GM23338 (cell line): Measurements from ENCODE around the gene SLC2A4RG. TPM values are rescaled to one million over a fixed set of nuclear protein-coding genes. Genes with fewer than 3 reads are reported as not detected.
A peak's percentile ranks its signal among the peaks of the same experiment; 100 is the strongest.

Source experiments
- ATAC-seq: fragments of 200-7000 bp; cut with Tn5 transposase; 3 replicates; pipeline ENCODE4 v1.9.1; 2020
- DNase-seq: peaks from one replicate; pipeline ENCODE4 v3.0.0-alpha.2; 2015; ENCODE audit warnings: low spot score
- H2AFZ ChIP-seq: fragments of 200-600 bp; sonication (generic); 2 replicates; pipeline ENCODE4 v1.8.0; 2016; ENCODE audit warnings: antibody characterized with exemption, mild to moderate bottlenecking, moderate library complexity
- H3F3A ChIP-seq: fragments of 200-600 bp; sonication (generic); replicated peaks from 2 replicates; pipeline ENCODE4 v1.8.0; 2017; ENCODE audit warnings: antibody characterized with exemption, mixed run types, low read depth
- H3K27ac ChIP-seq: fragments of 200-600 bp; sonication (generic); 2 replicates; pipeline ENCODE4 v1.6.1; 2016; ENCODE audit warnings: low read depth
- H3K27me3 ChIP-seq: fragments of 200-600 bp; sonication (generic); 2 replicates; pipeline ENCODE4 v1.8.0; 2016; ENCODE audit warnings: mild to moderate bottlenecking, mixed run types, moderate library complexity; ENCODE audit not compliant: insufficient read depth
- H3K36me3 ChIP-seq: fragments of 200-600 bp; sonication (generic); 2 replicates; pipeline ENCODE4 v1.8.0; 2016; ENCODE audit warnings: mild to moderate bottlenecking; ENCODE audit not compliant: insufficient read depth
- H3K4me1 ChIP-seq: fragments of 200-600 bp; sonication (generic); 2 replicates; pipeline ENCODE4 v1.8.0; 2016; ENCODE audit warnings: mild to moderate bottlenecking, moderate library complexity; ENCODE audit not compliant: insufficient read depth
- H3K4me2 ChIP-seq: fragments of 200-600 bp; sonication (generic); 2 replicates; pipeline ENCODE4 v1.7.1; 2017; ENCODE audit warnings: mixed run types
- H3K4me3 ChIP-seq: fragments of 200-600 bp; sonication (generic); 2 replicates; pipeline ENCODE4 v1.6.1; 2016; ENCODE audit warnings: mixed run types
- H3K79me2 ChIP-seq: fragments of 200-600 bp; sonication (generic); replicated peaks from 2 replicates; pipeline ENCODE4 v1.8.0; 2017; ENCODE audit warnings: mild to moderate bottlenecking; ENCODE audit not compliant: insufficient read depth
- H3K9me2 ChIP-seq: fragments of 200-600 bp; sonication (generic); 2 replicates; pipeline ENCODE4 v1.8.0; 2017; ENCODE audit not compliant: insufficient read depth
- H4K20me1 ChIP-seq: fragments of 200-600 bp; sonication (generic); replicated peaks from 2 replicates; pipeline ENCODE4 v1.8.0; 2017; ENCODE audit warnings: mild to moderate bottlenecking; ENCODE audit not compliant: insufficient read depth
- H3K27ac Mint-ChIP-seq: 2 replicates; pipeline ENCODE4 v1.8.0; 2020; ENCODE audit warnings: inconsistent platforms, mild to moderate bottlenecking, moderate library complexity, mixed read lengths
- H3K27me3 Mint-ChIP-seq: 3 replicates; pipeline ENCODE4 v1.8.0; 2022; ENCODE audit warnings: low read depth, mild to moderate bottlenecking, moderate library complexity, mixed read lengths, inconsistent platforms; ENCODE audit not compliant: insufficient read depth, poor library complexity
- H3K36me3 Mint-ChIP-seq: 3 replicates; pipeline ENCODE4 v1.8.0; 2021; ENCODE audit warnings: low read depth, mild to moderate bottlenecking, inconsistent platforms, moderate library complexity, mixed read lengths
- H3K4me1 Mint-ChIP-seq: 3 replicates; pipeline ENCODE4 v1.8.0; 2020; ENCODE audit warnings: mild to moderate bottlenecking, inconsistent platforms, mixed read lengths
- H3K4me3 Mint-ChIP-seq: 3 replicates; pipeline ENCODE4 v1.8.0; 2021; ENCODE audit warnings: moderate library complexity, mild to moderate bottlenecking, inconsistent platforms, mixed read lengths
- H3K9me3 Mint-ChIP-seq: 3 replicates; pipeline ENCODE4 v1.8.0; 2020; ENCODE audit warnings: moderate library complexity, mild to moderate bottlenecking, inconsistent platforms, mixed read lengths
- EZH2phosphoT487 ChIP-seq: fragments of 200-600 bp; sonication (generic); IDR thresholded peaks from one replicate; pipeline ENCODE4 v1.8.1; 2018; ENCODE audit warnings: antibody characterized with exemption; ENCODE audit not compliant: unreplicated experiment
- JUNB ChIP-seq: IDR thresholded peaks from one replicate; pipeline ENCODE4 v1.6.1; 2016; ENCODE audit warnings: antibody characterized with exemption; ENCODE audit not compliant: unreplicated experiment
- POLR2AphosphoS5 ChIP-seq: IDR thresholded peaks from 2 replicates; pipeline ENCODE4 v1.6.1; 2016; ENCODE audit warnings: antibody characterized with exemption, low read depth
- STAT1 ChIP-seq: IDR thresholded peaks from one replicate; pipeline ENCODE4 v1.6.1; 2016; ENCODE audit warnings: antibody characterized with exemption; ENCODE audit not compliant: unreplicated experiment
- ZNF462 ChIP-seq: fragments of 250-450 bp; sonication (Bioruptor Pico); IDR thresholded peaks from 2 replicates; pipeline ENCODE4 v1.5.0; 2020; ENCODE audit warnings: mild to moderate bottlenecking, moderate library complexity
- polyA plus RNA-seq: library from polyadenylated mRNA; unstranded; fragments of >200 nt; fragmentation: Nextera tagmentation; extraction: Ambion mirVana; gene quantifications from 2 replicates; pipeline ENCODE4 v1.2.1, GENCODE V29; 2016
- total RNA-seq: library from RNA; depleted of rRNA; stranded (reverse); fragments of >200 nt; shearing (Covaris generic); gene quantifications from 2 replicates; pipeline ENCODE4 v1.2.3, GENCODE V29; 2014
- TF ChIP-seq, protein P1 (sequence below): IDR thresholded peaks from 2 replicates; pipeline ENCODE4 v1.6.1; 2016; ENCODE audit warnings: antibody characterized with exemption
- TF ChIP-seq, protein P2 (sequence below): IDR thresholded peaks from one replicate; pipeline ENCODE4 v1.6.1; 2018; ENCODE audit warnings: antibody characterized with exemption; ENCODE audit not compliant: unreplicated experiment

The SLC2A4RG gene
- total and polyA plus RNA-seq, 2 experiments from 2014 or later = 22.8 to 42.0 TPM

- TF ChIP-seq ZNF462 = no peak
Measured at GRCh38 chr20:63697357-63697867, 42.2 kb upstream of the SLC2A4RG start (continued).

- Histone ChIP-seq H3K27ac (no peak overlapping the region), H3F3A (peaks cover 4% of the 10 kb centered on the region; the same call in 1 of the 2 replicates), H3K4me1 (no peaks in the 10 kb centered on the region), H3K79me2 (no peaks in the 10 kb centered on the region), H2AFZ (no peak overlapping the region), H3K4me3 (no peak overlapping the region), H3K27me3 (no peaks in the 10 kb centered on the region), H3K4me2 (no peak overlapping the region), H4K20me1 (no peaks in the 10 kb centered on the region), H3K36me3 (no peaks in the 10 kb centered on the region), H3K9me2 (no peaks in the 10 kb centered on the region)
- Mint-ChIP-seq H3K27me3 (peaks cover 23% of the 10 kb centered on the region), H3K9me3 (peaks cover 7% of the 10 kb centered on the region; the same call in 2 of the 3 replicates), H3K4me3 (peak overlapping the region; percentile 29; the same call in 1 of the 3 replicates), H3K4me1 (peaks cover 3% of the 10 kb centered on the region; the same call in 2 of the 3 replicates), H3K27ac (no peak overlapping the region), H3K36me3 (peaks cover 16% of the 10 kb centered on the region)
- DNase-seq (peak; percentile 46), ATAC-seq (no peak)
- TF ChIP-seq, protein P1, sequence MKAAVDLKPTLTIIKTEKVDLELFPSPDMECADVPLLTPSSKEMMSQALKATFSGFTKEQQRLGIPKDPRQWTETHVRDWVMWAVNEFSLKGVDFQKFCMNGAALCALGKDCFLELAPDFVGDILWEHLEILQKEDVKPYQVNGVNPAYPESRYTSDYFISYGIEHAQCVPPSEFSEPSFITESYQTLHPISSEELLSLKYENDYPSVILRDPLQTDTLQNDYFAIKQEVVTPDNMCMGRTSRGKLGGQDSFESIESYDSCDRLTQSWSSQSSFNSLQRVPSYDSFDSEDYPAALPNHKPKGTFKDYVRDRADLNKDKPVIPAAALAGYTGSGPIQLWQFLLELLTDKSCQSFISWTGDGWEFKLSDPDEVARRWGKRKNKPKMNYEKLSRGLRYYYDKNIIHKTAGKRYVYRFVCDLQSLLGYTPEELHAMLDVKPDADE = no peak
- TF ChIP-seq, protein P2, sequence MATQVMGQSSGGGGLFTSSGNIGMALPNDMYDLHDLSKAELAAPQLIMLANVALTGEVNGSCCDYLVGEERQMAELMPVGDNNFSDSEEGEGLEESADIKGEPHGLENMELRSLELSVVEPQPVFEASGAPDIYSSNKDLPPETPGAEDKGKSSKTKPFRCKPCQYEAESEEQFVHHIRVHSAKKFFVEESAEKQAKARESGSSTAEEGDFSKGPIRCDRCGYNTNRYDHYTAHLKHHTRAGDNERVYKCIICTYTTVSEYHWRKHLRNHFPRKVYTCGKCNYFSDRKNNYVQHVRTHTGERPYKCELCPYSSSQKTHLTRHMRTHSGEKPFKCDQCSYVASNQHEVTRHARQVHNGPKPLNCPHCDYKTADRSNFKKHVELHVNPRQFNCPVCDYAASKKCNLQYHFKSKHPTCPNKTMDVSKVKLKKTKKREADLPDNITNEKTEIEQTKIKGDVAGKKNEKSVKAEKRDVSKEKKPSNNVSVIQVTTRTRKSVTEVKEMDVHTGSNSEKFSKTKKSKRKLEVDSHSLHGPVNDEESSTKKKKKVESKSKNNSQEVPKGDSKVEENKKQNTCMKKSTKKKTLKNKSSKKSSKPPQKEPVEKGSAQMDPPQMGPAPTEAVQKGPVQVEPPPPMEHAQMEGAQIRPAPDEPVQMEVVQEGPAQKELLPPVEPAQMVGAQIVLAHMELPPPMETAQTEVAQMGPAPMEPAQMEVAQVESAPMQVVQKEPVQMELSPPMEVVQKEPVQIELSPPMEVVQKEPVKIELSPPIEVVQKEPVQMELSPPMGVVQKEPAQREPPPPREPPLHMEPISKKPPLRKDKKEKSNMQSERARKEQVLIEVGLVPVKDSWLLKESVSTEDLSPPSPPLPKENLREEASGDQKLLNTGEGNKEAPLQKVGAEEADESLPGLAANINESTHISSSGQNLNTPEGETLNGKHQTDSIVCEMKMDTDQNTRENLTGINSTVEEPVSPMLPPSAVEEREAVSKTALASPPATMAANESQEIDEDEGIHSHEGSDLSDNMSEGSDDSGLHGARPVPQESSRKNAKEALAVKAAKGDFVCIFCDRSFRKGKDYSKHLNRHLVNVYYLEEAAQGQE = no peak
- TF ChIP-seq POLR2AphosphoS5 (0 out of 2 replicates have a peak, but pooled peaks have one; percentile 8), STAT1 (no peak), EZH2phosphoT487 (no peak), JUNB (no peak)
Measured at GRCh38 chr20:63697868-63698545, 41.6 kb upstream of the SLC2A4RG start.
